NCI-H446 (cell line): Measurements from ENCODE around the gene TNNC1.

Experiments used
- DNase-seq, 2 experiments: peaks; one replicate each; lab custom pipeline; 2025; lab: John Stamatoyannopoulos, UW

The TNNC1 gene

DNA sequence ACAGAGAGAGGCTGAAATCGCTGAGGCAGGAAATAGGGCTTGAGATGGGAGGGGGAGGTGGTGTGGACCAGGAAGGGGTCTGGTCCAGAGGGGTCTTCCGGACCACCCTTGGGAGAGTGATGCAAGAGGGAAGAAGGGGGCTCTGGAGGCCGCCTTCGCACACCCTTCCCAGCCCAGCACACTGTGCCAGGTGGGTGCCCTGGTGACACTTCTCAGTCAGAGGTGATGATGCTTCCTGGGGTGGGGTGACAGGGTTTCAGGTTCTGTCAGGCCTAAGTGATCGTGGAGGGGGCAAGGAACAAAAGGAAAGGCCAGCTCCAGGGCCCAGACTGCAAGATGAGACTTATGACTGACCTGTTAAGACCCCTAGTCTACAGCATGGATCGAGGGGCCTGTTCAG, 21.6 kb downstream of the TNNC1 start:
- DNase-seq, result no peak

DNA sequence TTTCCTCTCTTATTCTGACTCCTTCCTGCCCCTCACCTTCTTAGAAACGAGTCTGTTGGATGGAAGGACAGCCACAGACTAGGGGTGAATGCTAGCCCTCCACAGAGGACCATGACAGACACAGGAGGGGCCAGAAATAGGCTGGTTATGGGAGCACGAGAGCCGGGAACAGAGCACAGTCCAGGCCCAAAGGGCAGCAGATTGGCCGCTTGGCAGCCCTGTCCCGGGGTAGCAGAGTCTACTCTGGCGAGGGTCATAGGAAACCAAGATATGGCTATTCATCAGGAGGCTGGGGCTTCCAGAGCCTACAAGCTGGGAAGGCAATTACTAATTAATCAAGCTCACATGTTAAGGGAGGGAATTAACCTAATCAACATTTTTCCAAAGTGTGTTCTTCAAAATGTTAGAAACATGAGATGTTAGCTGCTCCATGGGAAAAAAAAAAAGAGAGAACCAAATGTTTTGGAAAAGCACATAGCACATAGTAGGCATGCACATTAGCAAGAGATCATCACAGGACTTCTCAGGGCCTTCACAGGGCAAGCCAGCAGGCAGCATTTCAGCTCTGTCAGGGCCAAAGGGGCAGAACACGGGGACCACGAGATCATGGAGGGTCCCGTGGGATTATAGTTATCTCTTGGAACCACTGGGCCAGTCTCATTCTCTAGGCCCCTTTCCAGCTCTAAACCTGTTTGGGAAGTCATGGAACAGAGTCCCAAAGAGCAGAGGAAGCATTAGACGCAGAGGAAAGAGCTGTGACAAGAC, 22.2 kb downstream of the TNNC1 start:
- no peak for DNase-seq

- no peak for DNase-seq
Measured at GRCh38 chr3:52430416-52430810, 23.4 kb downstream of the TNNC1 start.

DNA sequence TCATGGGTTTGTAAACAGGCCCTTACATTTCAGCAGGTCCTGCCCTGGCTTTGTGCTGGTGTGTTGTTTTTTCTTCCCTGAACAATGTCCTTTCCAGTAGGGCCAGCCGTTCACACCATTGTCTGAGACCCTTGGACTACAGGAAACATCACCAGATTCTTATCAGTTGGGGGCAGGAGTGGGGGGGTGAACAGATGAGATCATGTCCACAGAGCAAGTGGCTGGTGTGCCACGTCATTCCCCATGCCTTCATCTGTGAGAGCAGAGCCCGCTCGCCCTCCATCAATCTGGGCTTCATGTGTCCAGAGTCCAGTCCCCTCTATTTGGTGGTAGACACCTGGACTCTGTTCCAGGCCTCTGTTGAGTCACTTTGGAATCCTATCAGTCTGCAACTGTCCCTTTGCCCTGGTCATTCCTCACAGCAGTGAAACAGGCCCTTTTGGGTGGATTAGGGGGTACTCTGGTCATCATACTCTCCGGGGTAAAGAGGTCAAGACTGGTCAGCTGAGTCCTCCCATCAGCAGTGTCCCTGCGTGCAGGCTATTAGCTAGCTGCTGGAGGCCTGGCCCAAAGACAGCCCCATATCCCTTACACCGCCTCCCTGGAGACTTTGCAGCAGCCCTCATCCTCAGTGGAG, 23.9 kb downstream of the TNNC1 start:
- no peak for DNase-seq

GRCh38 chr3:52429031-52429430, 24.8 kb downstream of the TNNC1 start:
- DNase-seq, result no peak

DNA sequence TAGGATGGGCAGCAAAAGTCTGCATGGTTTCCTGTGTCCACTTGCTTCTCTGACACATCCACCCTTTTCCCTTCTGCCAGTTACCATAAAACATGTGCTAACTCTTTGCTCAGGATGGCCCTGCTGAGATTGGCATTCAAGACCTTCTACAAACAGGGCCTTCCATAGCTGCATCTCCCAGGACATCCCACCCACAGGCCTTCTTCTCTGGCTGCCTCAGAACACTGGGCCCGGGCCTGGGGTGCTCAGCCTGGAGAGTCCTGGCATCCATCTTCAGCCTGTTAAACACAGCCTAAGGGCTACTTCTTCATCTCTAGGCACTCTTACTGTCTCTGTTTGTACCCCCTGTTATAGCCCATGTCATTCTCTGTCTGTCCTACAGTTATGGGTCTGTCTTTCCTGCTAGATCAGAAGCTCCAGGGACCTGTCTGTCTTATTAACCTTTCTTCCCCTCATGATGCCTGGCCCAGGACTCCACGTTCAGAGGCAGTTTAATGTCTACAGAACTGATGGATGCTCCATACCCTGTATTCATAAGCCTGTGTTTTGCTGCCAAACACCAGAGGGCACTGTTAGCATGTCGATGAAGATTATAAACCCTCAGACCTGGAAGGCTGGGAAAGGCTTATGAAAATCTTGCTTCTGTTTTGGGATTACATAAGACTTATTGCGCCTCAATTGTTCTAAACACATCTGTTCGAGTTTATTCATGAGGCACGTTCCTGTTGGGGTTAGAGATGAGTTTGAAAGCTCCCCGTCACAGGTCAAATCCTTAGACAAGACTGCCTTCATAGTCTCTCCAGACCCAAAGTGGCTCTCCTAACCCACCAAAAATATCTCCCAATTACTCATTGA, 25.5 kb downstream of the TNNC1 start:
- peak; percentile 3 to 48 for DNase-seq

GRCh38 chr3:52423173-52423572, 30.7 kb downstream of the TNNC1 start:
- no peak for DNase-seq

GRCh38 chr3:52422669-52423068, 31.2 kb downstream of the TNNC1 start:
- DNase-seq, result no peak

- DNase-seq, result no peak
Measured at GRCh38 chr3:52420388-52420787, 33.5 kb downstream of the TNNC1 start.

DNA sequence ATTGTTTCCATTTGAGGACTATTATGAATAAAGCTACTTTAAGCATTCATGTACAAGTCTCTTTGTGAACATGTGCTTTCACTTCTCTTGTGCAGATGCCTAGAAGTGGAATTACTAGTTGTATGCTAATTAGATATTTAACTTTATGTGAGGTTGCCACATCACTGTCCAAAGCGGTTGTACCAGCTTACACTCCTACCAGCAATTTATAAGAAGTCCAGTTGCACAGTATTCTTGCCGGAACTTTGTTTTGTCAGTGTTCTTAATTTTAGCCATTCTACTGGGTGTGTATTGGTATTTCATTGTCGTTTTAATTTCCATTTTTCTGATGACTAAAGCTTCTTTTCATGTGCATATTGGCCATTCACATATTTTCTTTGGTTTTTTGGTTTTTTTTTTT, 38.0 kb downstream of the TNNC1 start:
- no peak for DNase-seq

GRCh38 chr3:52408466-52408865, 45.4 kb downstream of the TNNC1 start:
- DNase-seq, result no peak

GRCh38 chr3:52407779-52408178, 46.1 kb downstream of the TNNC1 start:
- DNase-seq, result no peak

GRCh38 chr3:52406791-52407510, 46.9 kb downstream of the TNNC1 start:
- DNase-seq, result no peak

DNA sequence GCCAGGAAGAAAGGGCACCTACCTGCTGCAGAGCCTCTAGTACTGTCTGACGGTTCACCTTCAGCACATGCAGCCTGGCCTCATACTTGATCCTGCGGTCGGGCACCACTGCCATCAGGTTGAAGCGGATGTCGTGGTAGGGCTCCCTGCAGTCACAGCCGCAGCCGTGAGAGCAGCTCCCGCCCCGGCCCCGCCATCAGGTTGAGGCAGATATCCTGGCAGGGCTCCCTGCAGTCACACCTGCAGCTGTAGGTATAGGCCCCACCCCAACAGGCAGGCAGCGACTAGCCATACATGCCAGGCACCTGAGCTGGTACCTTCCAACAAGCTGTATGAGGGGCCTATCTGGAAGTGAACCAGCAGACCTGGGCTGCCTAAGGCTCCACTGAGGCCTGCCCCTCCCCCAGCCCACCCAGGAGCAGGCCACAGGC, 47.6 kb downstream of the TNNC1 start:
- no peak for DNase-seq

GRCh38 chr3:52405601-52406110, 48.2 kb downstream of the TNNC1 start:
- DNase-seq, result no peak

- no peak for DNase-seq
Measured at GRCh38 chr3:52405066-52405465, 48.8 kb downstream of the TNNC1 start.

DNA sequence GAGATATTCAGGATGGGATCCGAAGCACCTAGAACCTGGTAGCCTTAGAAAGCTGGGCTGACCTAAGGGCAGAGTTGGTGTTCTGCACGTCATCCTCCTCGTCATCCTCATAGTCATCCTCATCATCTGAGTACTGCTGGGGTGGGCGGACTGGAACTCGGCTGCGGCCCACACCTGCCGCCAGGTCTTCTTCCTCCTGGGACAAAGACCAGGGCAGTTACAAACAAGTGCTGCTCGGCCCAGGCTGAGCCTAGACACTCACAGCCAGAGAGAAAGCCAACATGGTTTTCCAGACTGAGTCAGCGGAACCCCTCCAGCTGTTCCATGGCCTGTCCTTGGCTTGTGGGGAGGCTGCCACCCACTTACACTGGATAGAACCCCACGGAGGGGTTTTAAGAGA, 49.5 kb downstream of the TNNC1 start:
- no peak for DNase-seq

- DNase-seq, result no peak
Measured at GRCh38 chr3:52403955-52404354, 49.9 kb downstream of the TNNC1 start.

GRCh38 chr3:52403271-52403841, 50.5 kb downstream of the TNNC1 start:
- DNase-seq, result no peak

DNA sequence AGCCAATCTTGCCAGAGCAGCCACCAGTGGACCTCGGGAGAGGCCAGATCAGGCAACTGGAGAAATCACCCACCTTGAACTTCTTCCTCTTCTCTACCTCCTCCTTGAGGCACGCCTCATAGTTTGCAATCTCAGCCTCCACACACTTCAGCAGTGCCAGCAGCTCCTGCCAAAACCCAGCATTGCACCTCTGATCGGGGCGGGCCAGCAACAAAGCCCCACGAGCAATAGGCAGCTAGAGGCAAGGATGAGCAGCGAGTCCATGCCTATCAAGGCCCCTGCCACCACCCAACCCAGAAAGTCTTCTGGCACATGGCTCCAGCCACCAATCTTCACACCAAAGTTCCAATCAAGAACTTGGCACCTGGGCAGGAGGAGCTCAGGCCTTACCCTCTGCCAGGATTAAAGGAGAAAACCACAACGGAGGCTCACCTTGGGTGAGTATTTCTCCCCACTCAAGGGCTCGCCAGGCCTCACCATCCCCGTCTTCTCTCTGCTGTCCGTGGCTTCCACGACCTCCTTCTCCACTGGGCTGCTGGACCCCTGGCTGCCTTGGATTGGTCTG, 51.1 kb downstream of the TNNC1 start:
- DNase-seq, result no peak

- no peak for DNase-seq
Measured at GRCh38 chr3:52402101-52402521, 51.7 kb downstream of the TNNC1 start.
